Globus pallidus (tissue), 1 donor: ENCODE data around the gene THRAP3.
"Not testable (repeated sequence)": the region's sequence is repeated elsewhere in the genome, so short reads cannot be mapped to it uniquely, and the experiment has no call there.

Experiments used
- DNase-seq: peaks from one replicate; pipeline ENCODE4 v3.0.0-alpha.2; 2015; ENCODE audit warnings: low spot score

THRAP3 gene, protein sequence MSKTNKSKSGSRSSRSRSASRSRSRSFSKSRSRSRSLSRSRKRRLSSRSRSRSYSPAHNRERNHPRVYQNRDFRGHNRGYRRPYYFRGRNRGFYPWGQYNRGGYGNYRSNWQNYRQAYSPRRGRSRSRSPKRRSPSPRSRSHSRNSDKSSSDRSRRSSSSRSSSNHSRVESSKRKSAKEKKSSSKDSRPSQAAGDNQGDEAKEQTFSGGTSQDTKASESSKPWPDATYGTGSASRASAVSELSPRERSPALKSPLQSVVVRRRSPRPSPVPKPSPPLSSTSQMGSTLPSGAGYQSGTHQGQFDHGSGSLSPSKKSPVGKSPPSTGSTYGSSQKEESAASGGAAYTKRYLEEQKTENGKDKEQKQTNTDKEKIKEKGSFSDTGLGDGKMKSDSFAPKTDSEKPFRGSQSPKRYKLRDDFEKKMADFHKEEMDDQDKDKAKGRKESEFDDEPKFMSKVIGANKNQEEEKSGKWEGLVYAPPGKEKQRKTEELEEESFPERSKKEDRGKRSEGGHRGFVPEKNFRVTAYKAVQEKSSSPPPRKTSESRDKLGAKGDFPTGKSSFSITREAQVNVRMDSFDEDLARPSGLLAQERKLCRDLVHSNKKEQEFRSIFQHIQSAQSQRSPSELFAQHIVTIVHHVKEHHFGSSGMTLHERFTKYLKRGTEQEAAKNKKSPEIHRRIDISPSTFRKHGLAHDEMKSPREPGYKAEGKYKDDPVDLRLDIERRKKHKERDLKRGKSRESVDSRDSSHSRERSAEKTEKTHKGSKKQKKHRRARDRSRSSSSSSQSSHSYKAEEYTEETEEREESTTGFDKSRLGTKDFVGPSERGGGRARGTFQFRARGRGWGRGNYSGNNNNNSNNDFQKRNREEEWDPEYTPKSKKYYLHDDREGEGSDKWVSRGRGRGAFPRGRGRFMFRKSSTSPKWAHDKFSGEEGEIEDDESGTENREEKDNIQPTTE

DNA sequence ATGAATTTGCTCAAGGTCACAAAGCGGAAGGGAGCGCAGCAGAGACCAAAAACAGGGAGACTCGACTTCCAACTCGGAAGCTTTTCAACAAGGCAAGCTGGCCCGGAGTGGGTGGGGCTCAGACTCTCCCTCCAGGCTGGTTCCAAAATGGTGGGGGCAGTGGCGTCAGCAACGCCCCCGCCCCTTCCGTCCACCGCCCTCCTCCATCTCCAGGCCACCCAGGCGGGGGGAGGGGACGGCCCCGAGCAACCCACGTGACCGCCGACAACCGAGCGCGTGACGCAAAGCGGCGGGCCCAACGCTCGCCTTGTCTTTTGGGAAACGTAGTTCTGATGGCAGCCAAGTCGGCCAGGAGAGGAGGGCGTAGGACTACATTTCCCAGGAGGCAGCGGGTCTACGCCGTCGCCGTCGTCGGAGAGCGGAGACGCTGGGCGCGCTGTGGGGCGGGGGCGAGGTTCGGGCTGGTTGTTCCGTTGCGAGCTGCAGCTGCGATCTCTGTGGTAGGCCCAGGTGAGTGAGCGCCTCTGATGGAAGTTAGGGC is at the start of gene THRAP3:
TSS of gene THRAP3 (plus strand) at position 448 of the 541 bp plus-strand sequence. CDS start 58,121 bp downstream, outside the sequence.
- peak; percentile 100 for DNase-seq

DNA sequence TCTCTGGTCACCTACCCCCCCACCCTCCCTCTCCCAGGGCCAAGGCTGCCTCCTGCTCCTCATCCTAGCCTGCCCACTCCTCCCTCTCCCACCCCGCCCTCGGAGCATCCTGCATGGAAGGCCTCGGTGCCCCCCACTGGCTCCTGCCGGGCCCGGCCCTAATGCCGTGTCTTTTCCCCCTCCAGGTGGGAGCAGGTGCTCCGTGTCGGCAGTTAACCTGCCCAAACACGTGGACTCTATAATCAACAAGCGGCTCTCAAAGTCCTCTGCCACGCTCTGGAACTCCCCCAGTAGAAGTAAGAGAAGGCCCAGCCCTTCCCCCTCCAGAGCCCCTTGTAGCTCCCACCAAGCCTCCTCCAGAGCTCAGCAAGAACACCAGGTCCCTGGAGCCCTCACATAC is 49.5 kb upstream of the THRAP3 start:
- no peak for DNase-seq

DNA sequence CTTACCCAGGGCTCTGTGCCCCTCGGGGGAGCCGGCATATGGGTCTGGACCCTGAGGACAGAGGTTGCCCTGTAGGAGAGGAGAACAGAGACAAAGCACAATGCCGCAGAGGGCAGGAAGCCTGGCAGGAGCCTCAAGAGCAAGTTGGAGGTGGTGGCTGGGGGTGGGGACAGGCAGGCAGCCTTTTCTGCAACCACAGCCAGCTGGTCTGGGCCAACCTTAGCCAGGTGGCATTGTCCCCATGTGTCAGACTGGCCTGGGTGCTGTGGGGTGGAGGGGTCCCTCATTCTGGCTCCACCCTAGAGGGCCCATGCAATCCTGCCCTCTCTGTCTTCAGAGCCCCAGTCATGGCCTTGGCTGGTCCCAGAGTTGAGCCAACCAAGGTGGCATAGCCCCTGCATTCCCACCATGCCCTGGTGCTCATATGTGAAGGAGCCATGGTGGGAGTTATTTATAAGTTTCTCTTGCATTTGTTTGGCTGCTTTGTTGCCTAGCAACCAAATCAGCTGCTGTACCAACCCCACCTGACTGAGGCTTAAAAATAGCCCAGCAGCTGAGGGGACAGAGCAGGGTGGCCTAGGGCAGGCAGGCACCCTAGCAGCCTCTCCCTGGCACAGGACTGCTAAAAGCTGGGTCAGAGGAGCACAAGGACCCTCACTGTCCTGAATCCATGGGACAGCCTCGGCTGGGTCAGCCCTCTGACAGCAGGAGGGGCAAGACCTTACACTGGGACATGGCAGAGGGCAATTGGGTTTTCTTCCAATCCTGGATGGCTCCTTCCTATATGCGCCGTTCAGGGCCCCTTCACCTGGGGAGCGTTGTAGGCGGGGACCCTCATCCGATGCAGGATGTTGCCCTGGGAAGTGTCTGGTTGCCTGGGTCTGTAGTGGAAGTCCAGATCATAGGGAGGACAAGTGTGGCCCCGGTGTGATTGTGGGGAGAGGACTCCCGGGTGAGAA is 48.8 kb upstream of the THRAP3 start:
- no peak for DNase-seq

DNA sequence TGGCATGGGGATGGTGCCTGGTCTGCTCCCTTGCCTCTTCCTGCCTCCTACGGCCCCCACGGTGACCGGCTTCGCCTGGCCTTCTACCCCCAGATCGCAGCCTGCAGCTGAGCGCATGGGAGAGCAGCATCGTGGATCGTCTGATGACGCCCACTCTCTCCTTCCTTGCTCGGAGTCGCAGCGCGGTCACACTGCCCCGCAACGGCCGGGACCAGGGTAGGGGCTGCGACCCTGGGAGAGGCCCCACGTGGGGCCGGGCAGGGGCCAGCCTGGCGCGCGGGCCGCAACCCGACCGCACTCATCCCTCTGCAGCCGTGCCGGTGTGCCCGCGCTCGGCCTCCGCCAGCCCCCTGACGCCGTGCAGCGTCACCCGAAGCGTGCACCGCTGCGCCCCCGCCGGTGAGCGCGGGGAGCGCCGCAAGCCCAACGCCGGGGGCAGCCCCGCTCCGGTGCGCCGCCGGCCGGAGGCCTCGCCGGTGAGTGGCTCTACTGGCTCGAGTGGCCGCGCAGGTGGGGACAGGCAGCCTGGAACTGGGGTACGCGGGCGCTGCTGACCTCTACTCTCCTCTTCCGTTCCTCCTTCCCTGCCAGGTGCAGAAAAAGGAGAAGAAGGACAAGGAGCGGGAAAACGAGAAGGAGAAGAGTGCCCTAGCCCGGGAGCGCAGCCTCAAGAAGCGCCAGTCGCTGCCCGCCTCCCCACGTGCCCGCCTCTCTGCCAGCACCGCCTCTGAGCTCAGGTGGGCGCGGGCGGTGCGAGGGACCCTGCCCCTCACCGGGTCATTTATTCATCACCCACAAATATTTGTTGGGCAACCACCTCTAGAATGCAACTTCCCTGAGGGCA is 47.9 kb upstream of the THRAP3 start:
- DNase-seq, result no peak

DNA sequence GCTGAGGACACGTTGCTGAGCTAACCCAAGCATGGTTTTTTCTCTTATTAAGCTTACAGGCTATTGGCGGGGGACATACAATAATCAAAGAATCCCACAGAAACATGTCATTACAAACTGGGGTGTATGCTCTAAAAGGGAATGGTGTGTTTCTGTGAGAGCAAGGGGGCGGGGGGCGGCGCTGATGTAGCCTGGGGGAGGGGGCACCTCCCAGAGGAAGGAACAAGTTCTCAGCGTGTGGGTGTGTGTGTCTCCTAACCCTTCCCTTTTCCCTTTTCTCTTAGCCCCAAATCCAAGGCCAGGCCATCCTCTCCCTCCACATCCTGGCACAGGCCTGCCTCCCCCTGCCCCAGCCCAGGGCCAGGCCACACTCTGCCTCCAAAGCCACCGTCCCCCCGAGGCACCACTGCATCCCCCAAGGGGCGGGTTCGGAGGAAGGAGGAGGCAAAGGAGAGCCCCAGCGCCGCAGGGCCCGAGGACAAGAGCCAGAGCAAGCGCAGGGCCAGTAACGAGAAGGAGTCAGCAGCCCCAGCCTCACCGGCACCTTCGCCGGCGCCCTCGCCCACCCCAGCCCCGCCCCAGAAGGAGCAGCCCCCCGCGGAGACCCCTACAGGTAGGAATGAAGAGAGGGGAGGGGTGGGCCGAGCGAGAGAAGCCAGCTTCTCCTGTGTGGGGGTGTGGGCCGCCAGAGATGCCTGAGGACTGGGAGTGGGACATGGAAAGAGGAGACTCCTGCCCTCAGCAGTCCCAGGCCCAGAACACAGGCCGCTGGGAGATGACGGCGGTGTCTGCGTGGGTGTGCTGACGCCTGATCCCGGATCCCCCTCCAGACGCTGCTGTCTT is 46.4 kb upstream of the THRAP3 start:
- DNase-seq, result no peak

DNA sequence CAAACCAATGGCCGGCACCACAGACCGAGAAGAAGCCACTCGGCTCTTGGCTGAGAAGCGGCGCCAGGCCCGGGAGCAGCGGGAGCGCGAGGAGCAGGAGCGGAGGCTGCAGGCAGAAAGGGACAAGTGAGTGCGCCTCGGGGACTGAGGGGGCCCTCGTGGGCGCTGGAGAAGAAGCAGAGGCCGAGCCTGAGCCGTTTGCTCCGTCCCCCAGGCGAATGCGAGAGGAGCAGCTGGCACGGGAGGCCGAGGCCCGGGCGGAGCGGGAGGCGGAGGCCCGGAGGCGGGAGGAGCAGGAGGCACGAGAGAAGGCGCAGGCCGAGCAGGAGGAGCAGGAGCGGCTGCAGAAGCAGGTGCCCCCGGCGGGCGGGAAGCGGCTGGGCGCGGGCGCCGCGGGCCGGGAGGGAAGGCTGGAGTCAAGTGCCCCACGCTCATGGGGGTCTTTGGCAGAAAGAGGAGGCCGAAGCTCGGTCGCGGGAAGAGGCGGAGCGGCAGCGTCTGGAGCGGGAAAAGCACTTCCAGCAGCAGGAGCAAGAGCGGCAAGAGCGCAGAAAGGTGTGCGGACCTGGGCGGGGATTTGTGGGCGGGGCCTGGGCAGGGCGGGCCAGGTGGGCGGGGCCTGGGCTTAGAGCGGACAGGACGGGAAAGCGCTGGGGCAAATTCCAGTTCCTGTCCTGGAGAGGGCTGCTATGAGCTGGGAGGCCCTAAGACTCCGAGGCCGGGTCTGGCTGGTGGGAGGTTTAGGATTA is 45.6 kb upstream of the THRAP3 start:
- no peak for DNase-seq

DNA sequence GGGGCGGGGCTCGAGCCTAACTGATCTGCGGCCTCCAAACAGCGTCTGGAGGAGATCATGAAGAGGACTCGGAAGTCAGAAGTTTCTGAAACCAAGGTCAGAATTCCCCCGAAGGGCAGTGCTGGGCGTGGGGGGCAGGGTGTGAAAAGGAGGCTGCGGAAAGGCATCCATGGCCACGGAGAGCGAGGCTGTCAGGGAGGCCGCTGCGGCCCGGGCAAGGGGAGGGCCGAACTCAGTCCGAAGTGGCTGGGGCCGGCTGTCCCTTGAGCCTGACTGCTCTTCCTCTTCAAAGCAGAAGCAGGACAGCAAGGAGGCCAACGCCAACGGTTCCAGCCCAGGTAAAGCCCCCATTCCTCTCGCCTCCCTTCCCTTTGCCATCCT is 45.0 kb upstream of the THRAP3 start:
- no peak for DNase-seq

DNA sequence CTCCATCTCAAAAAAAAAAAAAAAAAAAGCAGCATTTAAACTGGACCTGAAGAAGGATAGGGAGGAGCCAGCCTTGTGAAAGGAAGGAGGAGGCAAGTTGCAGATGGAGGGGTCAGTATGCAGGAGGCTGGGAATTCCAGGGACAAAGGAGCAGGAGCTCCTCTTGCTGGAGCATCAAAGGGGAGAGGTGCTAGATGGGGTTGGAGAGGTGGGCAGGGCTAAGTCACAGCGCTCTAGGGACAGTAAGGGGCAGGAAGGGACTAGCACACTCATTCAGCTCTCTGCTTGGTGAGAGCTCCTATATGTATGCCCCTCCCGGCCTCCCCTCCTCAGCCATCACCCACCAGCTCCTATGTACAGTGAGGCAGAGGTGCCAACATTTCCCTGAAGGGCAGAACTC is 41.5 kb upstream of the THRAP3 start:
- DNase-seq, result no peak

DNA sequence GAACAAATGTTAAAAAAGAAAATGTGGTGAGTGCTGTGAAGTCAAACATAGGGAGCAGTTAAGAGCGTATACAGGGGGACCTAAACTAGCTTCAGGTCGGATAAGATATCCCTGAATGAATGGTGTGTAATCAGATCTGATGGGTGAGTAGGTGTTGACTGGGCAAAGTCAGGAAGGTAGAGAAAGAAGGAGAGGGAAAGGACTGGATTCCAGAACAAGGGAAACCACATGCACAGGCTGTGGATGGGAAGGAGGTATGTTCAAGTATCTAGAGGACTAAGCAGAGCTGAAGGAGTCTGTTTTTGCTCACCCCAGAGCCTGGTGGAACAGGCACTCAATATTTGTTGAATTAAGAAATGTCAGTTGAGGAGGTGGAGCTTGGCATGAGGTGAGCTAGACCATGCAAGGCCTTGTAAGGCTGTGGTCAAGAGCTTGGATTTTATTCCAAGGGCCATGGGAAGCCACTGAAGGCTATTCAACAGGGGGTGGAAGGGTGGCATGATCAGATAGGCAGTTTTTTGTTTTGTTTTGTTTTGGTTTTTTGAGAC is 40.9 kb upstream of the THRAP3 start:
- no peak for DNase-seq

DNA sequence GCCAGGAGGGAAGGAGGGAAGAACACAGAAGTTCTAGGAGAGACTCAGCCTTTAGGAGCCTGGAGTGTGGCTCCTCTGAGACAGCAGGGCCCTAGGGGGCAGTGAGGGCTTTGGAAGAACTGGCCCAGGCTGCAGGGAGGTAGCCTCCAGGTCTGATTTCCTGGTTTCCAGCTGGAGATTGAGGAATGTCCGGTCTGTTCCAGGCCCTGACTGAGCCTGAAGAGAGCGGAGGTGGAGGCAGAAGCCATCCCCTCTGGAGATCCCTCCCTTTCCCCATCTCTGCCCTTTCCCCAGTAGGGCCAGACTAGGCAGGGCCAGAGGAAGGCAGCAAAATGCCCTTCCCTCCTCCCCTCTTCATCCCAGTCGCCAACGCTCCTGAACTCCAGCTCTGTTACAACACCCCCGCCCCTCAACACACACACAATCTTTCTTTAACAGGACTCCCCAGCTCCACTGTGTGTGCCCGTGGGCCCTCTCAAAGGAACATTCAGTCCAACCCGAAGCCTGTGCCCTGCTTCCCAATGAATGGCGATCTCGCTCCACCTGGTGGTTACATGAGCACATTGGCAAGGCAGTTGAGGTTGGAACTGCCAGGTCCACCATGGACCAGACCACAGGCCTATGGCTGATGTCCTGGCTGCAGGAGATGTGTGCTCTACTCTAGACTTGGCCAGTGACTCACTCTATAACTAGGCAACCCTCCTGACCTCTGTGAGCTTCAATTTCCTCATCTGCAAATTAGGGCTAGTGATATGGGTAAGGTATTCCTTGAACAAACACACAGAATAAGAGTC is 36.2 kb upstream of the THRAP3 start:
- DNase-seq, result peak; percentile 91

DNA sequence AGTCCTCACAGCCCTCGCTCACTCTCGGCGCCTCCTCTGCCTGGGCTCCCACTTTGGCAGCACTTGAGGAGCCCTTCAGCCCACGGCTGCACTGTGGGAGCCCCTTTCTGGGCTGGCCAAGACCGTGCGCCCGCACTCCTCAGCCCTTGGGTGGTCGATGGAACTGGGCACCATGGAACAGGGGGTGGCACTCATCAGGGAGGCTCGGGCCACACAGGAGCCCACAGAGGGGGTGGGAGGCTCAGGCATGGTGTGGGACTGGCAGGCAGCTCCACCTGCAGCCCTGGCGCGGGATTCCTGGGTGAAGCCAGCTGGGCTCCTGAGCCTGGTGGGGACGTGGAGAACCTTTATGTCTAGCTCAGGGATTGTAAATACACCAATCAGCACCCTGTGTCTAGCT is 27.4 kb upstream of the THRAP3 start:
- not testable (repeated sequence) for DNase-seq

DNA sequence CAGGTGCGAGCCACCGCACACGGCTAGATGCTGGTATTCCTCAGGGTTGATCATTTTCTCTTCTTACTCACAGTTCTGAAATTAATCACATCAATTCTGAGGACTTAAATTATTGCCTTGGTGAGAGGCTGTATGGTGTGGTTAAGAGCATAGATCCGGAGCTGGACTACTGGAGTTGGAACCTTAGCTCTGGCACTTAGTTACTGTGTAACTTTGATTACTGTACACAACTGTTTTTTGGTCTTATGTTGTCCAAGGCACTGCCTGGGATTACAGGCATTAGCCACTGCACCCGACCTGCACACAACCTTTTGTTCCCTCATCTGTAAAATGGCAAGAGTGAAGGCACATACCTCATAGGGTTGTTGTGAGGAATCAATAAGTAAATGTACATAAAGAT is 25.6 kb upstream of the THRAP3 start:
- DNase-seq, result no peak

DNA sequence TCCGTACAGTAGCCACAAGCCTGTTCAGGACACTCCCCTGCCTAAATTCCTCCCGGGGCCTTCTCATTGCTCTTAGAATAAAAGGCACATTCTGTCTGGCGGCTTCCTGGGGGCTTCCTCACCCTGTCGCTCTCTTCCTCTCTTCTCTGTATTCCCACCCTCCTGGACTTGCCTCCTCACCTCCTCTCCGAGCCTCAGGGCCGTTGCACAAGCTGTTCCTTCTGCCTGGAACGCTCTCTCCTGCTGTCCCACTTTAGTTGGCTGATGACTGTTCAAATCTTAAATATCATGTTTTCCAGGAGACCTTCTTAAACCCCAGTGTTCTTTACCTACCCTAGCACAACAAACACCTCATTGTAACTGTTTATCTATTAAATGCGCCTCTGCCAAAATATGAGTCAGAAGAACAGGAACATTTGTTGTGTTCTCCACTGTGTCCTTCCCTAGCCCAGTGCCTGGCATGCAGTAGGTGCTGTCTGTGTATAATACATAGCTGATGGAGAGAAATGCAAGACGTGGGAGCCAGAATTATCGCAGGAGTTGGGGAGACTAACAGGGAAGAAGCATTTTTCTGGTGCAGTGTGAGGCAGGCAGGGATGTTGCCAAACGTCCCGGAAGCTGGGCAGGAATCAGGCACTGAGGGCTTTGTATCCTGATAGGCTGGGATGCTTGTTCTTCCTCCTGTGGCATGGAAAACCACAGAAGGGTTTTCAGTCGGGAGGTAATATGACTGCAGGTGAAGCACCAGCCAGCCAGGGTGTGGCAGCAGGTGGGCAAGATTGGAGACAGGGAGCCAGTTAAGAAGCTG is 24.1 kb upstream of the THRAP3 start:
- peak; percentile 20 for DNase-seq

DNA sequence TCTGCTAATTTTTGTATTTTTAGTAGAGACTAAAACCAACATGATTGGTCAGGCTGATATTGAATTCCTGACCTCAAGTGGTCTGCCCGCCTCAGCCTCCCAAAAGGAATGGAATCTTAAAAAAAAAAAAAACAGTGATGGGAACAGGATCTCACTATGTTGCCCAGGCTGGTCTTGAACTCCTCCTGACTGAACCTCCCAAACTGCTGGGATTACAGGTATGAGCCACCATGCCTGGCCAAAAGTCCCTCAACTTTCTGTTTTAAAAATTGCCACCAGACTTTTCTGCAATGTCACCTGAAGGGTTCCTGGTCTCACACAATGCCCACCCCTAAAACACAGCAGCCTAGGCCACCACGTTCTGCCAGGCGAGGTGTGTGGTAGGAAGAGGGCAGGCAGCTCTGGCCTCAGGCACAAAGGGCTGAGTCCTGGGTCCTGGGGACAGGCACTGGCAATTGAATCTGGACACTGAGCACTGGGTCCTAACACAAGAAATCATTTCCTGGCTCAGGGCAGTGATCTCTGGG is 21.2 kb upstream of the THRAP3 start:
- DNase-seq, result no peak

DNA sequence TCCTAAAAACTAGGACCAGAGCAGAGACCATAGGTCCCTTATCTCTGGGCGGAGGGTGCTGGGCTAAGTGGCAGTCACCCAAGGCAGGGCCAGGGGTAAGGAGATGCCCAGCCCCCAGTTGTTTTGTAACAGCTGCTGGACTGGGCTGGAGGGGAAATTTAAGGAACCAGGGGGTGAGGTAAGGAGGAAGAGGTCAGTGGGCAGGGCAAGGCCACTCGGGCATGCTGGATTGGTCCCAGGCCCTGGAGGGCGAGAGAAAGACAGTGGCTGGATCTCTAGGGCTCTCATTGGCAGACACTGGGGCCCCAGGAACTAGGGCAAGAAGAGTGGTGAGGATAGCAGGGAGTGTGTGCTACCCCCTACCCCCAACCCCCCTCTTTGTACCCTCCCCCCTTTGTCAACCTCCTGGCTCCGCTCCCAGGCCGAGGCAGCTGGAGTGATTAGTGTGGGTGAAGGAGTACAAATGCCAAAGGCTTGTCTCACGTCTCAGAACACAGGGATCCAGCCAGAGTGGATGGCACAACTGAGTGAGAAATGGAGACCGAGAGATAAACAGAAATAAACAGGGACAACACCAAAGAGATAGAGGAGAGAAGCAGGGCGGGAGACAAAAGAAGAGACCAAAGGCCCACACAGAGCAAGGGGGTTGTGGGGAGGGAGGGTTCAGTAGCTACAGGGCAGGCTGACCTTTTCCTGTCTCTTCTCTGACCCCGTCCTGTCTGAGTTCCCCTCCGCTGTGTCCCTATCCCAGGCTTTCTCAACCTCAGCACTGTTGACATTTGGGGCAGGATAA is 20.5 kb upstream of the THRAP3 start:
- DNase-seq, result peak; percentile 62
